Astrocyte (in vitro differentiated cells and primary cell): ENCODE data around the gene DRD2. TPM values are rescaled to one million over a fixed set of nuclear protein-coding genes. Genes with fewer than 3 reads are reported as not detected.

Experiments used
- DNase-seq: peaks from one replicate; pipeline ENCODE4 v3.0.0-alpha.2; 2010; ENCODE audit warnings: low read depth
- FAIRE-seq: peaks from 2 replicates; lab custom pipeline; 2011; peaks lifted over from hg19 to GRCh38; lab: Jason Lieb, UNC
- H2AFZ ChIP-seq: 2 replicates; pipeline ENCODE4 v1.6.0; 2012; ENCODE audit warnings: low read depth, low read length, inconsistent platforms
- H3K27ac ChIP-seq: 2 replicates; pipeline ENCODE4 v1.5.1; 2011; ENCODE audit warnings: low read depth, low read length, inconsistent platforms
- H3K27me3 ChIP-seq: 2 replicates; pipeline ENCODE4 v1.6.0; 2011; ENCODE audit warnings: low read length, inconsistent platforms; ENCODE audit not compliant: insufficient read depth
- H3K36me3 ChIP-seq: 2 replicates; pipeline ENCODE4 v1.5.1; 2011; ENCODE audit warnings: low read length, inconsistent platforms; ENCODE audit not compliant: insufficient read depth
- H3K4me1 ChIP-seq: 2 replicates; pipeline ENCODE4 v1.5.1; 2011; ENCODE audit warnings: low read length, inconsistent platforms; ENCODE audit not compliant: insufficient read depth
- H3K4me2 ChIP-seq: 2 replicates; pipeline ENCODE4 v1.6.0; 2012; ENCODE audit warnings: low read length, inconsistent platforms
- H3K4me3 ChIP-seq: 2 replicates; pipeline ENCODE4 v1.5.1; 2011; ENCODE audit warnings: low read depth, mild to moderate bottlenecking, low read length, inconsistent platforms; ENCODE audit not compliant: insufficient read depth
- H3K79me2 ChIP-seq: 2 replicates; pipeline ENCODE4 v1.6.0; 2012; ENCODE audit warnings: mild to moderate bottlenecking, low read length, inconsistent platforms; ENCODE audit not compliant: insufficient read depth
- H3K9ac ChIP-seq: 2 replicates; pipeline ENCODE4 v1.6.0; 2012; ENCODE audit warnings: mild to moderate bottlenecking, low read length, inconsistent platforms
- H3K9me3 ChIP-seq: 2 replicates; pipeline ENCODE4 v1.5.1; 2012; ENCODE audit warnings: low read depth, mild to moderate bottlenecking, low read length, inconsistent platforms; ENCODE audit not compliant: insufficient read depth
- H4K20me1 ChIP-seq: 2 replicates; pipeline ENCODE4 v1.6.0; 2012; ENCODE audit warnings: low read length, inconsistent platforms; ENCODE audit not compliant: insufficient read depth
- H3K27ac Mint-ChIP-seq: one replicate; pipeline ENCODE4 v1.8.0; 2021; ENCODE audit warnings: mild to moderate bottlenecking, mixed read lengths; ENCODE audit not compliant: unreplicated experiment
- H3K27me3 Mint-ChIP-seq: one replicate; pipeline ENCODE4 v1.8.0; 2021; ENCODE audit warnings: low read depth, mixed read lengths; ENCODE audit not compliant: unreplicated experiment
- H3K36me3 Mint-ChIP-seq: one replicate; pipeline ENCODE4 v1.8.0; 2021; ENCODE audit warnings: low read depth, mixed read lengths; ENCODE audit not compliant: unreplicated experiment
- H3K4me1 Mint-ChIP-seq: one replicate; pipeline ENCODE4 v1.8.0; 2021; ENCODE audit warnings: low read depth, mixed read lengths; ENCODE audit not compliant: unreplicated experiment
- H3K4me3 Mint-ChIP-seq: one replicate; pipeline ENCODE4 v1.8.0; 2021; ENCODE audit warnings: mild to moderate bottlenecking, moderate library complexity, mixed read lengths; ENCODE audit not compliant: unreplicated experiment
- H3K9me3 Mint-ChIP-seq: one replicate; pipeline ENCODE4 v1.8.0; 2021; ENCODE audit warnings: mild to moderate bottlenecking, mixed read lengths; ENCODE audit not compliant: unreplicated experiment
- EZH2 ChIP-seq: IDR thresholded peaks from 2 replicates; pipeline ENCODE4 v1.6.1; 2012; ENCODE audit warnings: mild to moderate bottlenecking, low read length, inconsistent platforms; ENCODE audit not compliant: insufficient read depth
- total RNA-seq: library from RNA; stranded (reverse); gene quantifications from 2 replicates; pipeline ENCODE4 v1.2.1, GENCODE V29; 2021
- TF ChIP-seq, protein P1 (sequence below): IDR thresholded peaks from 2 replicates; pipeline ENCODE4 v1.5.1; 2011; ENCODE audit warnings: low read depth, mild to moderate bottlenecking, inconsistent platforms, low read length, moderate library complexity; ENCODE audit not compliant: insufficient read depth

Gene DRD2
- total RNA-seq, 1 donor from 2014 or later, result not detected

DNA sequence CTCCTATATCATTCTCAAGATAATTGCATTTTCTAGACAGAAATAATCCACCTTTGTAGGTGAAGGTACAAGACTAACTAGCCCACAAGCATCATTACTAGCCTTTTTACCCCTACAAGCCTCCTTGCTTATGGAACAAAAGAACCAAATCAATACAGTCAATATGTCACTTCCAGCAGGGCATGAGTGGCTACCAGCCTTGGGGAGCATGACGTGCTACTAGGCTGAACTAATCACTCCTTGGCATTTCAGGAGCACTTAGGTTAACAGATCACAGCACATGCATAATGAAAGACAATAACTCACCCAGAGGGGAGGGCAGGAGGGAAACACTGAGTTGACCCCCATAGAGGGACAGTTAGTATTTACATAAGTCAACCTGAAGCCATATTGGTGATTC is 2.7 kb downstream of the DRD2 start:
- DNase-seq (no peak), FAIRE-seq (no peak)
- Mint-ChIP-seq H3K4me3 (no peak overlapping the region), H3K27me3 (peaks cover 66% of the 10 kb centered on the region), H3K4me1 (peaks cover 9% of the 10 kb centered on the region), H3K36me3 (no peaks in the 10 kb centered on the region), H3K9me3 (peaks cover 2% of the 10 kb centered on the region), H3K27ac (no peak overlapping the region)
- Histone ChIP-seq H3K36me3 (no peaks in the 10 kb centered on the region), H3K27me3 (peaks cover 34% of the 10 kb centered on the region), H2AFZ (no peak overlapping the region), H3K4me1 (no peaks in the 10 kb centered on the region), H3K4me3 (no peak overlapping the region), H3K9ac (no peak overlapping the region), H4K20me1 (peaks cover 5% of the 10 kb centered on the region), H3K4me2 (no peak overlapping the region), H3K27ac (no peak overlapping the region), H3K79me2 (no peaks in the 10 kb centered on the region), H3K9me3 (no peaks in the 10 kb centered on the region)
- TF ChIP-seq EZH2, result no peak
- TF ChIP-seq, protein P1, sequence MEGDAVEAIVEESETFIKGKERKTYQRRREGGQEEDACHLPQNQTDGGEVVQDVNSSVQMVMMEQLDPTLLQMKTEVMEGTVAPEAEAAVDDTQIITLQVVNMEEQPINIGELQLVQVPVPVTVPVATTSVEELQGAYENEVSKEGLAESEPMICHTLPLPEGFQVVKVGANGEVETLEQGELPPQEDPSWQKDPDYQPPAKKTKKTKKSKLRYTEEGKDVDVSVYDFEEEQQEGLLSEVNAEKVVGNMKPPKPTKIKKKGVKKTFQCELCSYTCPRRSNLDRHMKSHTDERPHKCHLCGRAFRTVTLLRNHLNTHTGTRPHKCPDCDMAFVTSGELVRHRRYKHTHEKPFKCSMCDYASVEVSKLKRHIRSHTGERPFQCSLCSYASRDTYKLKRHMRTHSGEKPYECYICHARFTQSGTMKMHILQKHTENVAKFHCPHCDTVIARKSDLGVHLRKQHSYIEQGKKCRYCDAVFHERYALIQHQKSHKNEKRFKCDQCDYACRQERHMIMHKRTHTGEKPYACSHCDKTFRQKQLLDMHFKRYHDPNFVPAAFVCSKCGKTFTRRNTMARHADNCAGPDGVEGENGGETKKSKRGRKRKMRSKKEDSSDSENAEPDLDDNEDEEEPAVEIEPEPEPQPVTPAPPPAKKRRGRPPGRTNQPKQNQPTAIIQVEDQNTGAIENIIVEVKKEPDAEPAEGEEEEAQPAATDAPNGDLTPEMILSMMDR, result no peak

DNA sequence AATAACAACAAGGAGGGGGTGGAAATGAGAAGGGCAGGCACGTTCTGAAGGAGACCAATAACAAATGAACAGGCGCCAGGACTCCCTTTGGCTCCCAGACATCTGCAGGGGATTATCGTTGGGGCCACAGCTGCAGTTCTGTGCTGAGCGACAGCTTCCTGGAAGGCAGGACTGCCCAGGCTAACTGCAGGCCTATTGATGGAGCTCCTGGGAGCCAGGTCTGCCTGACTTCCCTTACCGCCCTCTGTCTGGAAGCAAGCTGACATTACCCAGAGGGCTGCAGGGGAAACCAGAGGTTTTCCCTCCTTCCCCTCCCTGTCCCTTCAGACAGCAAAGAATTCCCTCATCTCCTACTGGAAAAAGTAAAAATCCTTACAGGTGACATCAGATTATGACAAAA is 5.0 kb downstream of the DRD2 start:
- H2AFZ ChIP-seq, result no peak overlapping the region
- no peak for DNase-seq
- no peak overlapping the region for H3K9ac ChIP-seq
- no peaks in the 10 kb centered on the region for H3K79me2 ChIP-seq
- H3K27me3 ChIP-seq, result peaks cover 23% of the 10 kb centered on the region
- H3K36me3 Mint-ChIP-seq, result no peaks in the 10 kb centered on the region
- no peaks in the 10 kb centered on the region for H3K4me1 ChIP-seq
- peaks cover 4% of the 10 kb centered on the region for H3K9me3 Mint-ChIP-seq
- no peak overlapping the region for H3K4me3 Mint-ChIP-seq
- H3K27ac Mint-ChIP-seq, result no peak overlapping the region
- H4K20me1 ChIP-seq, result peaks cover 5% of the 10 kb centered on the region
- H3K36me3 ChIP-seq, result no peaks in the 10 kb centered on the region
- peaks cover 6% of the 10 kb centered on the region for H3K4me1 Mint-ChIP-seq
- peaks cover 60% of the 10 kb centered on the region for H3K27me3 Mint-ChIP-seq
- H3K9me3 ChIP-seq, result no peaks in the 10 kb centered on the region
- no peak overlapping the region for H3K4me3 ChIP-seq
- FAIRE-seq, result no peak
- TF ChIP-seq EZH2, result no peak
- TF ChIP-seq, protein P1, result no peak
- no peak overlapping the region for H3K4me2 ChIP-seq
- no peak overlapping the region for H3K27ac ChIP-seq

DNA sequence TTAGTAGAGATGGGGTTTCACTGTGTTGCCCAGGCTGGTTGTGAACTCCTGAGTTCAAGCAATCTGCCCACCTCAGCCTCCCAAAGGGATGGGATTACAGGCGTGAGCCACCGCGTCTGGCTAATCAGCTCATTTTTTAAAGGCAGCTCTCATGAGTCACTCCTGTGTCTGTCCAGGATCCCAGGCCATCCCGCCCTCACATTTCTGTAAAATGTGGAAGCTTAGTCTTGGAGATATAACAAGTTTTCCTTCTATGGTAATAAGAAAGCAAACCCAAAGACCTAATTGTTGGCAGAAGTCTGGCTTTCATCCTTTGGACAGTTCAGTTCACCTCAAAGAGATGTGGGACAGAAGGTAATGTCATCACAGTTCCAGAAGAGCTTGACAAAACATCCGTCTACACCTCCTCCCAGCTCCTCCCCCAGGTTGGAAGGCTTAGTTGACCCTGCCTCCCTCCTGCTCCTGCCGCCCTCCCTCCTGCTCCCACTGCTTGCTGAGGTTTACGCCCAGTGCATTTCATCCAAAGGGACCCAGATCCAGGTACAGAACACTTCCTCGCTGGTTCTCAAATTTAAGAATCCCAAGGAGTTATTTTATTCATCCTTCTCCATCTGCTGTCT is 6.4 kb downstream of the DRD2 start:
- Histone ChIP-seq H3K27ac (no peak overlapping the region), H4K20me1 (peaks cover 3% of the 10 kb centered on the region), H3K79me2 (no peaks in the 10 kb centered on the region), H3K4me1 (no peaks in the 10 kb centered on the region), H3K4me2 (no peak overlapping the region), H3K36me3 (no peaks in the 10 kb centered on the region), H3K9me3 (no peaks in the 10 kb centered on the region), H3K4me3 (no peak overlapping the region), H2AFZ (no peak overlapping the region), H3K27me3 (peaks cover 23% of the 10 kb centered on the region), H3K9ac (no peak overlapping the region)
- DNase-seq (peak; percentile 6), FAIRE-seq (no peak)
- Mint-ChIP-seq H3K4me3 (no peak overlapping the region), H3K4me1 (peaks cover 3% of the 10 kb centered on the region), H3K9me3 (peaks cover 4% of the 10 kb centered on the region), H3K36me3 (no peaks in the 10 kb centered on the region), H3K27ac (no peak overlapping the region), H3K27me3 (peaks cover 65% of the 10 kb centered on the region)
- TF ChIP-seq EZH2, result no peak
